Dedifferentiated amniotic fluid mesenchymal stem cell (primary cell): Measurements from ENCODE around the gene TBC1D21.

ENCODE experiments used
- DNase-seq: peaks from one replicate; pipeline ENCODE4 v3.0.0-alpha.2; 2016; ENCODE audit errors: extremely low spot score

TBC1D21 gene

DNA sequence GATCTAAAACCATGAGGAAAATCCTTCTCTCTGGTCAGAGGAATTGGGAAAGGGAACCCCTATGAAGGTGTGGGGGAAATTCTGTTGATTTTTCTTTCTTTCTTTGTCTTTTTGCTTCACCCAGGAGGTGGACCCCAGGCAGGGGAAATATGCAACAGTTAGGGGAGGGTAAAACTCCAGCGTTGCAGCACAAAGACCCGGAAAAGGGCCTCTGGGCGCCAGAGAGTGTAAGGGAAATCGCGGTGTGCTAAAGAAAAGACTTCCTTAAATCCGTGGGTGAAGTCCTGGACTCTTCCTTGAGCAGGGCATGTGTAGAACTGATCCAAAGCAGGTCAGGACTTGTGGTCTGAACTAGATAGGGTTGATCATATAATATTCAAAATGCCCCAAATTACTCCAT, 11.1 kb upstream of the TBC1D21 start:
- no peak for DNase-seq

DNA sequence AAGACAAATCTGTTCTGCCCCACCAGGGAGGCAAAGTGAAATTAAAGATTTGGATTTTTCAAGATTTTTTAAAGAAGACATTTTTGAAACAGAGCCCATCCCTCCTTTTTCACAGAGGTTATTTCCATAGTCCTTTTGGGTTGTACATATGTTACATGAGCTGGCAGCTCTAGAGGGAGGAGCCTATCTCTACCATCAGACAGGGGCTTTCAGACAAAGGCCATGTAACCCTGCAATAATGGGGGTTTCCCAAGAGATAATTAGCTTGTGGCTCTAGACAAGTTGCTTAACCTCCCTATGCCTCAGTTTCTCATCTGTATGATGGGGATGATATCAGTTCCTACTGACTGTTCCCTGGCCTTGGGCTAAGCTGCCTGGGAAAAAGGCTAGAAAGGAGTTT, 8.0 kb upstream of the TBC1D21 start:
- no peak for DNase-seq

DNA sequence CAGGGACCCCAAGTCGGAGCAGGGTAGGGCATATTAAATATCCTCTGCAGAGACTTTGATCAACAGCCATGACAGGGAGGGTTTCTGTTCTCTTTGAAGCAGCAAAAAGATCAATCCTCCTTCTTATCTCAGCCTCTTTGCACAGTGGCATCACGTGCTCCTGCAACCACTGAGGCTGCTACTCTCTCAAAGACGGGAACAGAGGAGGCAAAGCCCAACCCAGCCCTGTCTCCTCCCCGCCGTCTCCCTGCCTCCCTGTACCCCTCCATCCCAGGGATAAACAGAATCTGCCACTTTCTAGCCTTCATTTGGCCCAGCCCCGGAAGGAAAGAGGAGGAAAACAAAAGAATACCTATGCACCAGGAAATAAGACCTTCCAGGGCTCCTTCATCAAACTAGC, 7.5 kb upstream of the TBC1D21 start:
- no peak for DNase-seq

DNA sequence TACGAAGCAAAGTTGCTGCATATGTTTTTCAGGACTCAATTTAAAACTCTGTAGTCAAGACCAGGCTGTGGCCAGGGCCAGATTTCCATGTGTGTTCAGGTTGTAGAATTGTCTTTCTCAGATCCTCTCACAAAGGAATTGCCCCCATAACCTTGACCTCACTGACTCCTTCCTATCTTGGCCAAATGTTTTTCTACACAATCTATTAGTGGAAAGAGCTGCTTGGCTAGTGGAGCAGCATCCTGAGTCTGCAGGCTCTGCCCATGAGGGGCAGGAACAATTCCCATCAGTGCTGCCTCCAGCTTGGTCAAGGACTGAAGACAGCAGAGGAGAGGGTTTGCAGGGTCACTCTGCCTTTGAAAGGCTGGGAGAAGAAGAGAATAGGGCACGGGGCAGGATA, 6.9 kb upstream of the TBC1D21 start:
- no peak for DNase-seq

DNA sequence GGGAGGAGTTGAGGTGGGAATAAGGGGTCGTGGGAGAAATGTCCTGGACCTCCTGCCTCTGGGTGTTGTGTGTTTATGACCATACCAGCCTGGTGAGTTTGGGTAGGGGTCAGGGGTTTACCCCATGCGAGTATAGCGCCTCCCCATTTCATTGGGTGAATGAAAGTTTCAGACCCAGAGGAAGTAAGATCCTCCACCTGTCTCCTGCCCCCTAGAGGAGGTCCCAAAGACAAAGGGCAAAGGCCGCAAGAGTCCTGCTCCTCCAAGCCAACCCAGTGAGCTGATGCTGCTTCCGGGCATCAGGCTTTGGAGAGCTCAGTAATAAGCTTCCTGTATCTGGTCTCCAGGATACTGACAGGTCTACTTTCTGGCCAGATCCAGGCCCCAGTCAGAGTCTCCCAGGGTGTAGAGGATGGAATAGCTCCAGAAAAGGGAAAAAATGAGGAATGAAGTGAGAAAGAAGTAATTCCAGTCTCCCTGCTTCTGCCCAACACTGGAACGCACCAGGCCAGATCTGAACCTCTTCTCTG, 6.4 kb upstream of the TBC1D21 start:
- DNase-seq = no peak

DNA sequence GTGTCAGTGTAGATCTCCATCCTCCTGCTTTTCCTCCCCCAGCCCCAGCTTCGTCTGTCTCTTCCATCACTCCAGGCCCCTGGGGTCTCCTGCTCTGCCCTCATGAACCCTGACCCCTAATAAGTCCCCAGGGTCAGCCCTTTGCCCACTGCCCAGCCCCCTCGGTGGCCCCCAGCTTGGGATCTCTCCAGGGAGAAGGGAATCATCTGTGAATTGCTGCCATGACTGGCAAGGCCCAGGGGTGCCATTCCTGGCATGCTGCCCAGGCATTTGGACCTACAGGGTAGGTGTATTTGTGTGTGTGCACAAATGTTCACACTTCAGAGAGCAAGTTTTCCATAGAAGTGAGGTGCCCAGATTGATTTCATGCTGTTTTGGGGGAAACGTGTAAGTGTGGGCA, 5.9 kb upstream of the TBC1D21 start:
- no peak for DNase-seq

DNA sequence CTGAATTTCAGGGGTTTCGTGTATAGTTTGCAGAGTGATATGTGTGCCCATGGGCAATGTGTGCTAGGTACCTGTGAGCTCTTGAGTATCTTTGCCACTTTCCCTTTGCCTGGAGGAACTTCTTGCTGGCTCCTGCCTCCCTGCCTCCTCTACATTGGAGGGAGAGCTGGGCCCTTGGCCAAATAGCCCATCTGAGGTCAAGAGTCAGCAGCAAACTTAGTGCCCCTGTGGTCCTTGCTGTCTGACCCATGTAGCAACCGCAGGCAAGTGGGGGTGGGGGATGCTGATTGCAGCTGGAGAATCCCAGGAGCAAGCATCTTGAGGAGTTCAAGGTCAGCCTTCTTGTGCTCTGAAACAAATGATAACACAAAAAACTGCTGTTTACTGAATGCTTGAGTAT, 5.4 kb upstream of the TBC1D21 start:
- no peak for DNase-seq

DNA sequence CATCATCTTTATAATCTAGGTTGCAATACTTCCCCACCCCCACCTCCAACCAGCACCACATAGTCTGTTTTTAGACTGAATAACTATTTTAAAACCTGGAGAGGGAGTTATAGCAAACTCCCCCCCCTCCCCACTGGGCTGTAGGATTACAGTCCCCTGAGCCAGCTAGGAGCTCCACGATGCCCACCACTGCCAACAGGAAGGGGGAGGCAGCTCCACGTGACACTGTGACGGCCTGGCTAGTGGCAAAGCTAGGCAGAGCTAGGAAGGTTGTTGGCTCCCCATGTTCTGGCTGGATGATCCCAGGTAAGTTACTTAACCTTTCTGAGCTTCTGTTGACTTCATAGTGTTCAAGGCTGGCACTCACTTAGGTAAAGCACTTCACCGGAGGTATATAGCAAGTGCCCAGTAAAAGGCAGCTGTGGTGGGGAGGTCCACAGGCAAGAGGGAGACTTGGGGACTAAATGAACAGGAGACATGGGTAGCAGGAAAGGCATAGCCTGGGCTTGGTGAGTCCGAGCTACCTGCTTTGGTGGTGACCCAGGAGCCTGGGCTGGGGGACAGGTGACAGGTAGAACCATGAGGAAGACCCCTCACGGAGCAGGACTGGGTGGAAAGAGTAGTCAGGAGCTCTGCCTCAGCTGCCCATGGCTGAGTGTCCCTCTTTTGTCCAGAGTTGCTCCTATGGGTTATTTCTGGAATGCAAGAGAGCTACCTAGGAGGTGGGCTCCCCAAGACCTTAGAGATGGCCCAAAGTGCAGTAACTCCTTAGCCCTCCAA, 4.0 kb upstream of the TBC1D21 start:
- DNase-seq = no peak

DNA sequence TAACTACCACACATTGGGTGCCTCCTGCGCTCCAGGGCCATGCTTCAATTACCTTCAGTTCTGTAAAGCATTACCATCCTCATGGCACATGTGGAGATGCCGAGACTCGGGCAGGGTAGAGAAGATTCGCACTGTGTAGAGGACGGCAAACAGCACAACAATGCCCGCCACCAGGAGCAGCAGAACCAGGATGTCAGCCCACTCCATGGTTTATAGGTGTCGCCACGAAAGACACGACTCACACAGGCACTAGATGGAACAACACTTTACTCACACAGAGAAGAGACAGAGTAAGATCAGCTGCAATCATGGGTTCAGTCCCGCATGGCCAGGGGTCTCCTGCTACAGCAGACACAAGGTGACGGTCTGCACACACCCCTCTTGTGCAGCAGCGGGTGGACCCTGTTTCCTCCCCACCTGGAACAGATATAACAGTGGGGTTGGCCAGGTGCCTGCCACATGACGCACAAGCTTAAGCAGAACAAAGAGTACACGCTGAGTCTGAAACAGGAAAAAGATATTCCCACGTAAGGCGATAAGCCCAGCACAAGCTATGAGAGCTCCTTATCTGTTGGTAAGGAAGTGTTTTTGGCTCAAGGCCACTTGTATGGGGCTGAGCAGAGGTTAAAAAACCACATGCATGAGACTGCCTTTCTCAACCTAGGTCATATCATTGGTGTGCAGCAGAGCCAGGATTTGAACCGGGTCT, 2.5 kb upstream of the TBC1D21 start:
- DNase-seq = no peak

DNA sequence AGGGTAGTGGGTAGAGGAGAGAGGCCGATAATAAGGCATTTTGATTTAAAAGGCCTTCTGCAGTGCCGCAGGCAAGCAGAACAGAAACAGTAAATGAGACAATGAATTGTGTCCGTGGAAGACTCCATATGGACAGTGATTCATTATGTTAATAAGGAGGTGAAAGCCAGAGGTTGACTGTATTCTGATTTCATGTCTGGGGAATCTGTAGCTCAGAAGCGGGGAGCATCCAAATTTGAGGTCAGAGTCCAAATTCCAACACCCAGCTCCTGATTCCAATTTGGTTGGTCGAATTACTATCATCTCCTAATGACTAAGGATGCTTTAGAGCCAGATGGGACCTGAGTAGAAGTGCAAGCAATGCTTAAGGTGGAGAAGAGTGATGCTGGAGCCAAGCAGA, 1.0 kb upstream of the TBC1D21 start:
- no peak for DNase-seq

DNA sequence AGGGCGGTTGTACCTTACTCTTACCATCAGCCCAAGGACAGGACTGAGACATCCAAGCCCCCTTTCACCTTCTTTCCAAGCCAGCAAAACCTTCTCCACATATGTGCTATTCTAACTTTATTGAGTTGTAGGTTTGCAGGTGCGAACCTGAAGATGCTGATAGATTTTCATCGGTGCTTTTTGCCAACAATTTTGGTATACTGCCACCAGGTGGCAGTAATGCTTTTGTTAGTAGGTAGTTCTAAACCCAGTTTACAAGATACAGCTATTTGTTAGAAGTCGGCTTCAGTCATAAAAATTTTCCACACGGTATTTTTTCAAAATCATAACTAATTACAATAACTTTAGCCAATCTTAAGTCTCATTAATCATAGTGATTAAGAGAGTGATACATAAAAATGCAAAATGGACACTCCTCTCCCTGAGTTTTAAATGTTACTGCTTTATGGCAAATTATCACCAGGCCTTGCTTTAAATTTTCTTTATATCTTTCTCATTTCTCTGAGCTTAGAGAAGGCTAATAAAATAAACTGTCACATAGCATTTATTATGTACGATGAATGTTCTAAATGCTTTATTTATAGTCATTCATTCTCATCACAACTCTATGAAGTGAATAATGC, 636 bp downstream of the TBC1D21 start:
- peak; percentile 19 for DNase-seq

DNA sequence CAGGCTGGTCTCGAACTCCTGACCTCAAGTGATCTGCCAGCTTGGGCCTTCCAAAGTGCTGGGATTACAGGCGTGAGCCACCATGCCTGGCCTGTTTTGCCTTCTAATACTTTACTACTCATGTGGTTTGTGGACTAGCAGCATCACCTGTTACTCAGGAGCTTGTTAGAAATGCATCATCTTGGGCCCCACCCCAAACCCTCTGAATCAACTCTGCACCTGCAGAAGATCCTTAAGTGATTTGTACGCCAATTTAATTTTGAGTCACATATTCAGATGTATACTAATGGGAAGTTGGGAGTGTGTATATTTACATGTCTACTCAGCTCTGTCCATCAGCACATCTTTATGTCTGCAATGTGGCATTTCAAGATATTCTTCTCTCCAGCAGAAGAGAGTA, 6.1 kb downstream of the TBC1D21 start:
- DNase-seq = no peak

DNA sequence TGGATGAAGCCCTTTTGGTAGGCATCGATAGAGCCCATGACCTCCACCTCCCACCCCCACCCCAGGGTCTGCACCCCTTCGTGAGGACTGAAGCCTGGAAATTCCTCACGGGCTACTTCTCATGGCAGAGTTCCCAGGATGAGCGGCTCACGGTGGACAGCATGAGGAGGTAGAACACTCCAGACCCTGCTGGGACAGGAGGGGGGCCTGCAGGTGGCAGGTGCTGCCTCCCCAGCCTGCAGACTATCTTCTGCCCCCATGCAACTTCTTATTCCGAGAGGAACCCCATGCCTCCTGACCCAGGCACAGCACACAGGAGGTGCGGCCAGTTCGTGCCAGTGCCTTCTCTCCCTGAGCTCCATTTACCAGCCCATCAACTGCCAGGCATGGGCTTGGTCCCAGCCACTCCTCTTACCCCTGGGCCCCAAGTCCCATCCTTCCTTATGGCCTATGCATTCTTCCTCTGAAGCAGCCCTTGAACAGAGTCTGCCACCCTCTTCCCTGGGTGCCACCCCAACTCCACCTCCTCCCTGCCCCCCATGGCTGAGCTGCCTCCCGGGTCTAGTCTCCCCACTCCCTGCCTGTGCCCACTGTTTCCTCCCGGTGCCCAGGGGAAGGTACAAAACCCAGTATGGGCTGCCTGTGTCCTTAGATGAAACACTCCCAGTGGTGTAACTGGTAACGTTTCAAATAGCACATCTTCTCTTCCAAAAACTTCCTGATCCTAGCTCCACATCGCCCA, 8.4 kb downstream of the TBC1D21 start:
- no peak for DNase-seq

DNA sequence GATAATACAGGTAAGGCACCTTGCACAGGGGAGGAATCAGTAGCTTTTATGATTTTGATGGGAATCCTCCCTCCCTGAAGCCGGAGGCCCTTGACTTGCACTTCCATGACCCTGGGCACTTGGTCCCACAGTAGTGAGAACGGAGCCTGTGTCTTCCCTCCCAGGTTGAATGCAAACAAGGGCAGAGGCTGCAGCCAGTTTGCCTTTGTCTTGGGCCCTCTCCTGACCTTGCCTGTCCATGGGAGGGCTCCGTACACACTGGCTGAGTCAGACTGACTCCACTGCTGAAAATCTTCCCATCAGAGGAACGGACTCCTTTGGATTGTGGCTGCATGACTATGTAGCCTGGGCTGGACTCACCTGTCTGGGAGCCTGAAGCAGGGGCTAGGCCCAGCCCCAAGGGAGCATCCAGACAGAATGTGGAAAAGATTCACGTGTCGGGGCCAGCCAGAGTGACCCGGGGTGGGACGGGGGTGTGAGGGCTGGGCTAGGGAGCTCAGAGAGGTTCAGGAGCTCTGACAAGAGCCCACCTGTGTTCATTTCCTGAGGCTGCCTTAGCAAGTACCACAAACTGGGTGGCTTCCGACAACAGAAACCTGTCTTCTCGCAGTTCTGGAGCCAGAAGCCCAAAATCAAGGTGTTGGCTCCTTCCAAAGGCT, 9.5 kb downstream of the TBC1D21 start:
- DNase-seq = no peak

DNA sequence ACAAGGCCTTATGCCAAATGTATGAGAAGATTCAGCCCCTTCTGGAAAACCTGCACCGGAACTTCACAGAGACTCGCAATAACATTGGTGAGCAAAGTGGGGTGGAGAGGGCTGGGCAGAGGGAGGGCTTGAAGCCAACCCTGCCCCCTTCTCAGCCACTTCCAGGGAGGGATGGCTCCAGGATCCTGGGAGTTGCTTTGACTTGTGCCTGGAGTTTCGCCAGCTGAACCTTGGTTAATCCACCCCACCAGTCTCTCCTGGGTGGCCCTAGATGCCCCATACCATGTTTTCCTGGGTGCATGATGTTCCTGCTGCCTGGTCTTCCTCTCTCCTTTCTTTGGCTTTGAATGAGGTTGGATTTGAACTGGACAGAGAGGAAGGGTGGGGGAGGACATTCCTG, 10.8 kb downstream of the TBC1D21 start:
- no peak for DNase-seq

DNA sequence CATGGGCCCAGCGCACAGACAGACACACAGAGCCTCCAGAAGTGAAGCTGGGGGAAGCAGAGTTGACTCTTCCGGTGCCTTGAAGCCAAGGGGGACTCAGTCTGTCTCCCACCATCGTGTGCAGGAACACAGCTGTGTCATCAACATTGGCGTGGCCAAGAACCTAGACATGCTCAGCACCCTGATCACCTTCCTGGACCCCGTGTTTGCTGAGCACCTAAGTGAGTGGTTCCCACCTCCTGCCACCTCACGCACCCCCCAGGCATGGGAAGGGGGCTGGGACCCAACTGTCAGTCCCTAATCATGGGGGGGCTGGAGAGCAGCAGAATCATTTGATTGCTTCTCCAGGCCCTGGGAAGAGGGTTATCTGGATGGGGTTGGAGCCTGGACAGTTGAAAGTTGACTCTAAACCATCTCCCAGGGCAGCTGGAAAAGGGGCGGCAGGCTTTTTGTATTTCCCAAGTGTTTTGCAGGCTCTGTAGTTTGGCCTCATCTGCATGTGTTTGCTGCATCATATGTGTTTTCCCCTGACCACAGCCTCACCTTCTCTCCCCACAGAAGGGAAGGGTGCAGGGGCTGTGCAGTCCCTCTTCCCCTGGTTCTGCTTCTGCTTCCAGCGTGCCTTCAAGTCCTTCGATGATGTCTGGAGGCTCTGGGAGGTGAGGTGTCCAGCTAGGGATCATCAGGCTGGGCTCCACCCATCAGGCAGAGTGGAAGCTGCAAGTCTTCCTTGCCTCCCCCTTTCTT, 12.8 kb downstream of the TBC1D21 start:
- DNase-seq = no peak

DNA sequence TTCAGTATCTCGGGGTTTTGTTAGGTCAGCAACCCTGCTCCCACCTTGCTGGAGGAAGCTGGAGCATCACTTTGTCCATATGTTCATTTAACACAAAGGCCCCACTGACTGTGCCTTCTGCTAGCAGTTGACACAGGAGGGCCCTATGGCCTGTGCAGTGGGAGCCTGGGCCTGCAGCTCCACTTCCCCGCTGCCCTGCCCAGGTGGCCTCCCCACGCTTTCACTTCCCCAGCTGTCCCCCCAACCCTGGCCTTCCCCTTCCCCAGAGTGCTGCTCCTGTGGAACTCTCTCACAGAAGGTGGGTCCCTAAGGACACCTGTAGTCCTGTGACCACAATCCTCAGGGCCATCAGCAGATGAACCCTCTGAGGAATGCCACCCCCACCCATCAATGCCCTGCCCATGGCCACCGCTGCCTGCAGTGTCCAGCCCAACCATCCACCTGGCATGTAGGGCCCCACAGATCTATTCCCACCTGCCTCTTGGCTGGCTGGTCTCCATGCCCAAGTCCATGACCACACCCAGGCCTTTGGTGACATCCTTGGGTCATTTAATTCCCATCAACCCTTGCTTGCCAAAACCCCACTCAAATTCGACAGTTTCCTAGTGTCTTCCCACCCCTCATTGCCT, 13.5 kb downstream of the TBC1D21 start:
- DNase-seq = no peak

DNA sequence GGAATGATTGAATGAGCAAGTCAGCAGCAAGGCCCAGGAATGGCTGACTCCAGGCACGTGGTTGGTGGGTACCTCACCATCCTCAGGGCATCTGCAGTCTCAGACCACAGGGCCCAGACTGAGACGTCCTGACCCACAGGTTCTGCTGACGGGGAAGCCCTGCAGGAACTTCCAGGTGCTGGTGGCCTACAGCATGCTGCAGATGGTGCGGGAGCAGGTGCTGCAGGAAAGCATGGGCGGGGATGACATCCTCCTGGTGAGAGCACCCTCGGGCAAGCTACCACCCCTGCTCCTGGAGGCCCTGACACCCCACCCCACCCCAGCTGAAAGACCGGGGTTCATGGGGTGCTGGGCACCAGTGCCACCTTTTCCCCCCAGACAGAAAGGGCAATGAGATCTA, 14.1 kb downstream of the TBC1D21 start:
- DNase-seq = no peak

DNA sequence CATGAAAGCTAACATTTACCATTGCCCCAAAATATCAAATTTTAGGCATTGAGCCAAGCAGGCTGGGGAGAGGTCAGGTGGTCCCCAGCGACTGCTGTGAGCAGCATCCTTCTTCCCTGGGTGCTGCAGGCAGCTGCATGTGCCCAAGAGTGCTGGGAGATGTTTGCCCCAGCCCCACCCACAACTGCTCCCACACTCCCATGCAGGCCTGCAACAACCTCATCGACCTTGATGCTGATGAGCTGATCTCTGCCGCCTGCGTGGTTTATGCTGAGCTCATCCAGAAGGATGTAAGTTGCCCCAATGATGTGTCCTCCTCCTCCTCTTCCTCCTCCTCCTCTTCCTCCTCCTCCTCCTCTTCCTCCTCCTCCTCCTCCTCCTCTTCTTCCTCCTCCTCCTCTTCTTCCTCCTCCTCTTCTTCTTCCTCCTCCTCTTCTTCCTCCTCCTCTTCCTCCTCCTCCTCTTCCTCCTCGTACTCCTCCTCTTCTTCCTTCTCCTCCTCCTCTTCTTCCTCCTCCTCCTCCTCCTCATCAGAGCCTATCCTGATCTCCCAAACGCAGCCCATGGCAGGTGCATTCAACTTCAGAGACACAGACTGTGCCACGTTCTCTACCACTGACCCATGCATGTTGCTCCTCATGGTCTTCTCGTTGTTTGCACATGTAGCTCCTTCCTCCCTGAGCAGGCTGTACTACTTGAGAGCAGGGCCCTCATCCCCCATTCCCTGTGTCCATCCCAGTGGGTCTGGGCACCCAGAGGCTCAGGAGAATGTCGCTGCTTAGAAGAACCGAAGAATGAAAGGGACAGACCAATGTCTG, 15.1 kb downstream of the TBC1D21 start:
- no peak for DNase-seq
